ENCODE data around the gene KLHDC10.

DNA sequence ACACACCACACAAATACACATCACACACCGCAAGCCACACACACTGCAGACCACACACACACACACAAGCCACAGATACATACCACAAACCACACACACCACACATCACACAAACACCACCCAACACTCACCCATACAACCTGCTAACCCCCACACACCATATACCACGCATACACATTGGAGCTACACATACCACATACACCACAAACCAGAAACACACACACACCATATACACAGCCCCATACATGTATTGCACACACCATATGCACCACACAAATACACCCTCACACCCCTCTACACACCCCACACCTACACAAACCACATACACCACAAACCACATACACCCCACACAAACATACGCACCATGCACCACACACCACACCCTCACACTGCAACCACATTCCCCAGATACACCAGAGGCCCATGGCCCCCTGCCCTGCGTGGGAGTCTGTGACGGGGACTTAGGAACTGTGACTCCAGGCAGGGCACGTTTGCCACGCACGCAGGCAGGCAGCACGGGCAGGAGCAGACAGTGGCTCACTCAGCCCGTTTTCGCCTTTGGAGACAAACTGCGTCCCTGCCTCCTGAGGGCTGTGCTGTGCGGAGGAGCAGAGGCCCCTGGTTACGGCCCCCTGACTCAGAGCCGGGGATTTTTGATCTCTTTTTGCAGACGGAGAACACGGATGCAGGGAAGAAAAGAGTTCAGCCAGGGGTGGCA lies 82.3 kb downstream of the KLHDC10 start:
- TF ChIP-seq, protein P1, sequence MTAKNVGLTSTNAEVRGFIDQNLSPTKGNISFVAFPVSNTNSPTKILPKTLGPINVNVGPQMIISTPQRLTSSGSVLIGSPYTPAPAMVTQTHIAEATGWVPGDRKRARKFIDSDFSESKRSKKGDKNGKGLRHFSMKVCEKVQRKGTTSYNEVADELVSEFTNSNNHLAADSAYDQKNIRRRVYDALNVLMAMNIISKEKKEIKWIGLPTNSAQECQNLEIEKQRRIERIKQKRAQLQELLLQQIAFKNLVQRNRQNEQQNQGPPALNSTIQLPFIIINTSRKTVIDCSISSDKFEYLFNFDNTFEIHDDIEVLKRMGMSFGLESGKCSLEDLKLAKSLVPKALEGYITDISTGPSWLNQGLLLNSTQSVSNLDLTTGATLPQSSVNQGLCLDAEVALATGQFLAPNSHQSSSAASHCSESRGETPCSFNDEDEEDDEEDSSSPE (CRISPR knock-in tag; IDR thresholded peaks at IDR 0.05) = no peak
- TF ChIP-seq ZFP36 (IDR thresholded peaks at IDR 0.05; ENCODE audit: borderline replicate concordance, low read depth, low read length, partially characterized antibody) (no peak), RAD21 (CRISPR knock-in tag; IDR thresholded peaks at IDR 0.05) (no peak)
